Measurements from ENCODE around the gene RNF148.
"Not testable (repeated sequence)": the region's sequence is repeated elsewhere in the genome, so short reads cannot be mapped to it uniquely, and the experiment has no call there.

RNF148 gene

GRCh38 chr7:122691569-122692235 lies 11.0 kb downstream of the RNF148 start:
- in situ Hi-C loops (cut with MboI; ENCODE audit: low sequenced_read_pairs) = no loop called here

- in situ Hi-C loops (cut with MboI; ENCODE audit: low sequenced_read_pairs) = no loop called here
These were observed 13.2 kb downstream of the RNF148 start for GRCh38 chr7:122689346-122690109.

- in situ Hi-C loops (cut with MboI; ENCODE audit: low sequenced_read_pairs) = no loop called here
These were observed 14.2 kb downstream of the RNF148 start for GRCh38 chr7:122688400-122688998.

- in situ Hi-C loops (cut with MboI; ENCODE audit: low sequenced_read_pairs) = no loop called here
These were observed 16.3 kb downstream of the RNF148 start for GRCh38 chr7:122686360-122686878.

GRCh38 chr7:122684504-122684903 lies 18.2 kb downstream of the RNF148 start:
- in situ Hi-C loops (cut with MboI; ENCODE audit: low sequenced_read_pairs) = no loop called here

- in situ Hi-C loops (cut with MboI; ENCODE audit: low sequenced_read_pairs) = no loop called here
These were observed 19.7 kb downstream of the RNF148 start for GRCh38 chr7:122682815-122683550.

- in situ Hi-C loops (cut with MboI; ENCODE audit: low sequenced_read_pairs) = not testable (repeated sequence)
These were observed 21.5 kb downstream of the RNF148 start for GRCh38 chr7:122681186-122681585.

GRCh38 chr7:122679813-122680212 lies 22.9 kb downstream of the RNF148 start:
- in situ Hi-C loops (cut with MboI; ENCODE audit: low sequenced_read_pairs) = no loop called here

- in situ Hi-C loops (cut with MboI; ENCODE audit: low sequenced_read_pairs) = not testable (repeated sequence)
These were observed 23.4 kb downstream of the RNF148 start for GRCh38 chr7:122679269-122679709.

- in situ Hi-C loops (cut with MboI; ENCODE audit: low sequenced_read_pairs) = no loop called here
These were observed 25.6 kb downstream of the RNF148 start for GRCh38 chr7:122677149-122677548.

GRCh38 chr7:122676466-122676865 lies 26.3 kb downstream of the RNF148 start:
- in situ Hi-C loops (cut with MboI; ENCODE audit: low sequenced_read_pairs) = no loop called here

- in situ Hi-C loops (cut with MboI; ENCODE audit: low sequenced_read_pairs) = no loop called here
These were observed 27.1 kb downstream of the RNF148 start for GRCh38 chr7:122675621-122676020.

- in situ Hi-C loops (cut with MboI; ENCODE audit: low sequenced_read_pairs) = no loop called here
These were observed 27.7 kb downstream of the RNF148 start for GRCh38 chr7:122675011-122675410.

- in situ Hi-C loops (cut with MboI; ENCODE audit: low sequenced_read_pairs) = no loop called here
These were observed 28.2 kb downstream of the RNF148 start for GRCh38 chr7:122674502-122674901.

GRCh38 chr7:122673951-122674350 lies 28.8 kb downstream of the RNF148 start:
- in situ Hi-C loops (cut with MboI; ENCODE audit: low sequenced_read_pairs) = no loop called here

- in situ Hi-C loops (cut with MboI; ENCODE audit: low sequenced_read_pairs) = no loop called here
These were observed 30.2 kb downstream of the RNF148 start for GRCh38 chr7:122672536-122672935.

- in situ Hi-C loops (cut with MboI; ENCODE audit: low sequenced_read_pairs) = no loop called here
These were observed 39.0 kb downstream of the RNF148 start for GRCh38 chr7:122663733-122664132.

GRCh38 chr7:122658856-122659255 lies 43.9 kb downstream of the RNF148 start:
- in situ Hi-C loops (cut with MboI; ENCODE audit: low sequenced_read_pairs) = no loop called here

- in situ Hi-C loops (cut with MboI; ENCODE audit: low sequenced_read_pairs) = no loop called here
These were observed 49.0 kb downstream of the RNF148 start for GRCh38 chr7:122653685-122654084.

- in situ Hi-C loops (cut with MboI; ENCODE audit: low sequenced_read_pairs) = no loop called here
These were observed 49.8 kb downstream of the RNF148 start for GRCh38 chr7:122652876-122653275.
